ENCODE measurements around the gene MAP7D3.

DNA sequence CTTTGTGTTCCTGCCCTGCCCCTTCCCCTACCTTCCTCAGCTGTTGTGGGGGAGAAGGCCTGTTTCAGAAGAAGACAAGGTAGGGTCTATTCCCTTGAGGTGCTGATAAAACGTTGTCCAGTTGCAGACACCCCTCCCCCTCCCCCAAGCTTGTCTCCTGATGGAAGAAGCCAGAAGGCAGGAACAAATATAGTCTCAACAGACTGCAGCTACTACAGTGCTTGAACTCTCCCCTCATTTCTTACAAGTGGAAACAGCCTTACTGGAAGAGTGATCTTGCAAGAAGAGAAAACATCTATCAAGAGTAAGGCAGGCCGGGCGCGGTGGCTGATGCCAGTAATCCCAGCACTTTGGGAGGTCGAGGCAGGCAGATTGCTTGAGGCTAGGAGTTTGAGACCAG is 11.0 kb upstream of the MAP7D3 start:
- TF ChIP-seq, protein P1, sequence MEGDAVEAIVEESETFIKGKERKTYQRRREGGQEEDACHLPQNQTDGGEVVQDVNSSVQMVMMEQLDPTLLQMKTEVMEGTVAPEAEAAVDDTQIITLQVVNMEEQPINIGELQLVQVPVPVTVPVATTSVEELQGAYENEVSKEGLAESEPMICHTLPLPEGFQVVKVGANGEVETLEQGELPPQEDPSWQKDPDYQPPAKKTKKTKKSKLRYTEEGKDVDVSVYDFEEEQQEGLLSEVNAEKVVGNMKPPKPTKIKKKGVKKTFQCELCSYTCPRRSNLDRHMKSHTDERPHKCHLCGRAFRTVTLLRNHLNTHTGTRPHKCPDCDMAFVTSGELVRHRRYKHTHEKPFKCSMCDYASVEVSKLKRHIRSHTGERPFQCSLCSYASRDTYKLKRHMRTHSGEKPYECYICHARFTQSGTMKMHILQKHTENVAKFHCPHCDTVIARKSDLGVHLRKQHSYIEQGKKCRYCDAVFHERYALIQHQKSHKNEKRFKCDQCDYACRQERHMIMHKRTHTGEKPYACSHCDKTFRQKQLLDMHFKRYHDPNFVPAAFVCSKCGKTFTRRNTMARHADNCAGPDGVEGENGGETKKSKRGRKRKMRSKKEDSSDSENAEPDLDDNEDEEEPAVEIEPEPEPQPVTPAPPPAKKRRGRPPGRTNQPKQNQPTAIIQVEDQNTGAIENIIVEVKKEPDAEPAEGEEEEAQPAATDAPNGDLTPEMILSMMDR (IDR thresholded peaks at IDR 0.05): no peak
- no peak for TF ChIP-seq POLR2A (IDR thresholded peaks at IDR 0.05)
